H9 (cell line): ENCODE data around the gene HORMAD2. TPM values are rescaled to one million over a fixed set of nuclear protein-coding genes. Genes with fewer than 3 reads are reported as not detected.

ENCODE experiments used
- DNase-seq: peaks from one replicate; pipeline ENCODE4 v3.0.0-alpha.2; 2017
- H2AFZ ChIP-seq: one replicate; pipeline ENCODE4 v1.6.1; 2013; ENCODE audit warnings: mild to moderate bottlenecking, low read length, control low read depth, moderate library complexity
- H2AK5ac ChIP-seq: 2 replicates; pipeline ENCODE4 v1.6.1; 2013; ENCODE audit warnings: low read length, control low read depth, mixed read lengths; ENCODE audit not compliant: insufficient read length
- H2BK120ac ChIP-seq: one replicate; pipeline ENCODE4 v1.6.1; 2013; ENCODE audit warnings: low read depth, mild to moderate bottlenecking, low read length, control low read depth, inconsistent platforms; ENCODE audit not compliant: poor library complexity, severe bottlenecking
- H2BK12ac ChIP-seq: 2 replicates; pipeline ENCODE4 v1.6.1; 2013; ENCODE audit warnings: low read length, control low read depth, mixed read lengths, low read depth; ENCODE audit not compliant: insufficient read length
- H2BK15ac ChIP-seq: 2 replicates; pipeline ENCODE4 v1.6.1; 2013; ENCODE audit warnings: low read depth, low read length, control low read depth
- H2BK20ac ChIP-seq: one replicate; pipeline ENCODE4 v1.6.1; 2013; ENCODE audit warnings: low read depth, mild to moderate bottlenecking, low read length, control low read depth, inconsistent platforms; ENCODE audit not compliant: poor library complexity, severe bottlenecking
- H2BK5ac ChIP-seq: 2 replicates; pipeline ENCODE4 v1.6.1; 2013; ENCODE audit warnings: low read length, control low read depth, mixed read lengths; ENCODE audit not compliant: insufficient read length
- H3K14ac ChIP-seq: 2 replicates; pipeline ENCODE4 v1.6.1; 2013; ENCODE audit warnings: low read length, control low read depth; ENCODE audit not compliant: insufficient read depth
- H3K18ac ChIP-seq: 2 replicates; pipeline ENCODE4 v1.6.1; 2013; ENCODE audit warnings: low read depth, mild to moderate bottlenecking, mixed read lengths, low read length, control low read depth; ENCODE audit not compliant: insufficient read length
- H3K23ac ChIP-seq: 2 replicates; pipeline ENCODE4 v1.6.1; 2013; ENCODE audit warnings: low read length, control low read depth, mixed read lengths, low read depth; ENCODE audit not compliant: insufficient read length
- H3K23me2 ChIP-seq: 2 replicates; pipeline ENCODE4 v1.6.1; 2013; ENCODE audit warnings: low read depth, mild to moderate bottlenecking, mixed read lengths, low read length, control low read depth; ENCODE audit not compliant: insufficient read length, poor library complexity, severe bottlenecking
- H3K27ac ChIP-seq: 2 replicates; pipeline ENCODE4 v1.5.1; 2013; ENCODE audit warnings: low read length, control low read depth, mixed read lengths, low read depth; ENCODE audit not compliant: insufficient read length
- H3K27me3 ChIP-seq: 2 replicates; pipeline ENCODE4 v1.6.1; 2013; ENCODE audit warnings: low read length, control low read depth, inconsistent platforms; ENCODE audit not compliant: insufficient read depth
- H3K4ac ChIP-seq: 2 replicates; pipeline ENCODE4 v1.6.1; 2013; ENCODE audit warnings: low read depth, mild to moderate bottlenecking, control low read depth, inconsistent platforms, low read length, moderate library complexity
- H3K4me1 ChIP-seq: 2 replicates; pipeline ENCODE4 v1.6.1; 2013; ENCODE audit warnings: low read length, control low read depth, inconsistent platforms; ENCODE audit not compliant: insufficient read depth
- H3K4me2 ChIP-seq: 2 replicates; pipeline ENCODE4 v1.6.1; 2013; ENCODE audit warnings: low read length, control low read depth, mixed read lengths; ENCODE audit not compliant: insufficient read length, insufficient read depth
- H3K56ac ChIP-seq: 2 replicates; pipeline ENCODE4 v1.6.1; 2013; ENCODE audit warnings: low read depth, mild to moderate bottlenecking, mixed read lengths, low read length, control low read depth; ENCODE audit not compliant: insufficient read length
- H3K79me1 ChIP-seq: 2 replicates; pipeline ENCODE4 v1.6.1; 2013; ENCODE audit warnings: low read depth, mild to moderate bottlenecking, moderate library complexity, low read length, control low read depth, inconsistent platforms; ENCODE audit not compliant: insufficient read depth, poor library complexity, severe bottlenecking
- H3K79me2 ChIP-seq: 2 replicates; pipeline ENCODE4 v1.6.1; 2013; ENCODE audit warnings: low read length, control low read depth, inconsistent platforms; ENCODE audit not compliant: insufficient read depth
- H3K9ac ChIP-seq: 2 replicates; pipeline ENCODE4 v1.6.1; 2013; ENCODE audit warnings: low read length, control low read depth, mixed read lengths; ENCODE audit not compliant: insufficient read length; ENCODE audit errors: extremely low read depth
- H3K9me3 ChIP-seq: one replicate; pipeline ENCODE4 v1.6.1; 2013; ENCODE audit warnings: low read depth, low read length, inconsistent platforms; ENCODE audit not compliant: control insufficient read depth
- H3T11ph ChIP-seq: one replicate; pipeline ENCODE4 v1.6.1; 2013; ENCODE audit warnings: mild to moderate bottlenecking, low read length, control low read depth, inconsistent platforms
- H4K20me1 ChIP-seq: one replicate; pipeline ENCODE4 v1.6.1; 2013; ENCODE audit not compliant: control insufficient read depth, insufficient read length, insufficient read depth
- H4K5ac ChIP-seq: 2 replicates; pipeline ENCODE4 v1.6.1; 2013; ENCODE audit warnings: low read depth, mild to moderate bottlenecking, mixed read lengths, low read length, control low read depth; ENCODE audit not compliant: insufficient read length
- H4K8ac ChIP-seq: replicated peaks from 2 replicates; pipeline ENCODE4 v1.6.1; 2013; ENCODE audit warnings: low read length, control low read depth, mixed read lengths, low read depth; ENCODE audit not compliant: insufficient read length
- H4K91ac ChIP-seq: 2 replicates; pipeline ENCODE4 v1.6.1; 2013; ENCODE audit warnings: low read depth, mild to moderate bottlenecking, moderate library complexity, mixed read lengths, low read length, control low read depth; ENCODE audit not compliant: insufficient read length
- H3K27ac Mint-ChIP-seq, 3 experiments: 2 replicates in 2 of 3; 3 replicates in 1 of 3; pipeline ENCODE4 v1.8.0; 2020 to 2021; ENCODE audit warnings: mixed read lengths in 3 of 3, mild to moderate bottlenecking in 1 of 3, moderate library complexity in 1 of 3
- H3K27me3 Mint-ChIP-seq: 2 replicates; pipeline ENCODE4 v1.8.0; 2021; ENCODE audit warnings: low read depth, mild to moderate bottlenecking, moderate library complexity, mixed read lengths
- H3K36me3 Mint-ChIP-seq, 3 experiments: 2 replicates in 2 of 3; 3 replicates in 1 of 3; pipeline ENCODE4 v1.8.0; 2020 to 2021; ENCODE audit warnings: low read depth in 3 of 3, mixed read lengths in 3 of 3; ENCODE audit not compliant: insufficient read depth in 1 of 3
- H3K4me1 Mint-ChIP-seq, 2 experiments: 2 replicates each; pipeline ENCODE4 v1.8.0; 2020; ENCODE audit warnings: mixed read lengths in 2 of 2
- H3K4me3 Mint-ChIP-seq, 2 experiments: 2 replicates in 1 of 2; 3 replicates in 1 of 2; pipeline ENCODE4 v1.8.0; 2020 to 2021; ENCODE audit warnings: mild to moderate bottlenecking in 2 of 2, mixed read lengths in 2 of 2, moderate library complexity in 1 of 2
- H3K9me3 Mint-ChIP-seq, 2 experiments: 2 replicates in 1 of 2; 3 replicates in 1 of 2; pipeline ENCODE4 v1.8.0; 2020; ENCODE audit warnings: mild to moderate bottlenecking in 2 of 2, mixed read lengths in 2 of 2, moderate library complexity in 1 of 2
- CTCF ChIP-seq: fragments of 200-600 bp; sonication (generic); conservative IDR thresholded peaks from 3 replicates; pipeline ENCODE4 v1.8.0; 2021; ENCODE audit warnings: antibody characterized with exemption, mild to moderate bottlenecking
- WGBS: extraction: QIAGEN DNeasy Blood & Tissue Kit; methylation state at CpG from one replicate; pipeline ENCODE4 v1.1.7; 2013; ENCODE audit warnings: missing lambda C conversion rate, low lambda C conversion rate, mixed read lengths; ENCODE audit not compliant: insufficient read length; ENCODE audit errors: extremely low coverage; 5-methylcytosine and 5-hydroxymethylcytosine counted together
- total RNA-seq: library from RNA; stranded (reverse); gene quantifications from 2 replicates; pipeline ENCODE4 v1.2.1, GENCODE V29; 2021

The HORMAD2 gene
- total RNA-seq, 1 experiment from 2014 or later, result not detected

GRCh38 chr22:30193031-30193775, 112.9 kb downstream of the HORMAD2 start:
- Histone ChIP-seq H3K23me2 (peaks cover 3% of the 10 kb centered on the region), H3K9me3 (no peaks in the 10 kb centered on the region), H3K4me2 (no peak overlapping the region), H2BK15ac (no peak overlapping the region), H3K79me1 (no peaks in the 10 kb centered on the region), H3K27ac (no peak overlapping the region), H4K8ac (no peak overlapping the region), H2BK120ac (no peak overlapping the region), H3K18ac (no peak overlapping the region), H3K79me2 (no peaks in the 10 kb centered on the region), H2BK20ac (no peak overlapping the region), H3K4ac (no peak overlapping the region), H3K27me3 (no peaks in the 10 kb centered on the region), H3K14ac (no peak overlapping the region), H4K20me1 (no peaks in the 10 kb centered on the region), H3K9ac (no peak overlapping the region), H3K56ac (no peak overlapping the region), H4K91ac (no peak overlapping the region), H2AFZ (no peak overlapping the region), H3K23ac (no peak overlapping the region), H3T11ph (no peak overlapping the region), H3K4me1 (peaks cover 2% of the 10 kb centered on the region), H2AK5ac (no peak overlapping the region), H2BK12ac (no peak overlapping the region), H4K5ac (no peak overlapping the region), H2BK5ac (no peak overlapping the region)
- no CpG with 5 or more reads among the region's 3 CpGs for WGBS
- no peaks in the 10 kb centered on the region for H3K9me3 Mint-ChIP-seq
- H3K27me3 Mint-ChIP-seq, result no peaks in the 10 kb centered on the region
- no peaks in the 10 kb centered on the region for H3K36me3 Mint-ChIP-seq
- H3K4me1 Mint-ChIP-seq, result peaks cover 37 to 39% of the 10 kb centered on the region in 2 experiments
- H3K4me3 Mint-ChIP-seq, result no peak overlapping the region
- no peak for DNase-seq
- no peak for TF ChIP-seq CTCF
- H3K27ac Mint-ChIP-seq, result peak overlapping the region in 1 of 3 experiments; percentile 9; a peak in 2 of 7 replicates
